ENCODE data around the gene FOXP4.

Gene FOXP4

DNA sequence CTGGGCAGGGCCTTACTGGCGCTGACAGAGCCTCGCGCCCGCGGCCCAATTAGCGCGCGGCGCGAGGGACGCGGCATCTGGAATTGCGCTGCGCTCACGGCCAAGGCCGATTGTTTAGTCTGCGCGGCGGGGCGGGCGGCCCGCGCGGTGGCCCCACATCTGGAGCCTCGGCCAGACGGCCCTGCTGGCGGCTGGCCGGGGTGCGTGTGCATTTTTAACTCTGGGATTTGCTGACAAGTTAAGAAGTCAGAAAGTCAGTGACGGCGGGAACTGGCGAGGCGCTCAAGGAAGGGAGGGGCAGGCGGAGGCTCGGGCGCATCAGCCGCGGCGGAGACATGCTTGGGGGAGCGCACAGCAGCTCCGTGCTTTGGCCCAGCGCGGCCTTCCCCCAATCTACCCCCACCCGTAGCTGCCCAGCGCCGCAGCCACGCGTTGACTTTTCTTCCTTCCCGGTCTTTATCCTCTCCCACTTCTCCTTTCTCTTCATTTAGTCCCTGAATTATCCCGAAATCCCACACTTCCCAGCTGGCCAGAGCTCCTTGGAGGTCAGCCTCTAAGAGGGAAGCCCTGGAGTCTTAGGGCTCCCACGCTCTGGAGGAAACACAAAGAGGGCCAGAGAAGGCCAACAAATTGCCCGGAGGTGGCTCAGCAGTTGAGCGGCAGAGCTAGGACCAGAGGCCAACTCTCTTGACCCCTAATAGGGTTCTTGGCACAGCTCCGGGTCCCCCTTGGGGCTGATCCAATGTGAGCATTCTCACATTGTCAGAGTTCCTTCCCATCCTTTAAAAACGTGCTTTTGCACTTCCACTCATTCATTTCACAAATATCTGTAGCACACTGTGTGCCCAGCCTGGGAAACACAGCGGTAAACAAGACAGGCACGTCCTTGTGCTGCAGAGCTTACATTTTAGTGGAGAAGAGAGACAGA is 40.8 kb upstream of the FOXP4 start:
- Histone ChIP-seq H2AFZ (ENCODE audit: low read length) (no peak overlapping the region), H3K27ac (ENCODE audit: low read depth, low read length, poor library complexity, severe bottlenecking) (no peak overlapping the region), H3K4me1 (ENCODE audit: insufficient read depth, low read length, severe bottlenecking) (no peaks in the 10 kb centered on the region), H3K4me2 (ENCODE audit: low read length) (no peak overlapping the region), H3K79me2 (ENCODE audit: insufficient read depth, low read length) (no peaks in the 10 kb centered on the region), H3K4me3 (ENCODE audit: low read depth, low read length, poor library complexity, severe bottlenecking) (no peak overlapping the region), H3K36me3 (ENCODE audit: insufficient read depth, low read length) (no peaks in the 10 kb centered on the region), H3K9me3 (ENCODE audit: low read length) (no peaks in the 10 kb centered on the region), H3K9ac (ENCODE audit: low read length) (no peak overlapping the region), H3K9me2 (ENCODE audit: low read depth, low read length) (no peaks in the 10 kb centered on the region), H4K20me1 (ENCODE audit: insufficient read depth, low read length) (no peaks in the 10 kb centered on the region), H3K27me3 (ENCODE audit: insufficient read depth, low read length) (no peaks in the 10 kb centered on the region), H3F3A (ENCODE audit: insufficient read depth, low read length) (no peaks in the 10 kb centered on the region)
- TF ChIP-seq, protein P1, sequence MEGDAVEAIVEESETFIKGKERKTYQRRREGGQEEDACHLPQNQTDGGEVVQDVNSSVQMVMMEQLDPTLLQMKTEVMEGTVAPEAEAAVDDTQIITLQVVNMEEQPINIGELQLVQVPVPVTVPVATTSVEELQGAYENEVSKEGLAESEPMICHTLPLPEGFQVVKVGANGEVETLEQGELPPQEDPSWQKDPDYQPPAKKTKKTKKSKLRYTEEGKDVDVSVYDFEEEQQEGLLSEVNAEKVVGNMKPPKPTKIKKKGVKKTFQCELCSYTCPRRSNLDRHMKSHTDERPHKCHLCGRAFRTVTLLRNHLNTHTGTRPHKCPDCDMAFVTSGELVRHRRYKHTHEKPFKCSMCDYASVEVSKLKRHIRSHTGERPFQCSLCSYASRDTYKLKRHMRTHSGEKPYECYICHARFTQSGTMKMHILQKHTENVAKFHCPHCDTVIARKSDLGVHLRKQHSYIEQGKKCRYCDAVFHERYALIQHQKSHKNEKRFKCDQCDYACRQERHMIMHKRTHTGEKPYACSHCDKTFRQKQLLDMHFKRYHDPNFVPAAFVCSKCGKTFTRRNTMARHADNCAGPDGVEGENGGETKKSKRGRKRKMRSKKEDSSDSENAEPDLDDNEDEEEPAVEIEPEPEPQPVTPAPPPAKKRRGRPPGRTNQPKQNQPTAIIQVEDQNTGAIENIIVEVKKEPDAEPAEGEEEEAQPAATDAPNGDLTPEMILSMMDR (IDR thresholded peaks at IDR 0.05; ENCODE audit: low read length): no peak
- TF ChIP-seq EZH2 (IDR thresholded peaks at IDR 0.05; ENCODE audit: borderline replicate concordance, low read length): no peak

DNA sequence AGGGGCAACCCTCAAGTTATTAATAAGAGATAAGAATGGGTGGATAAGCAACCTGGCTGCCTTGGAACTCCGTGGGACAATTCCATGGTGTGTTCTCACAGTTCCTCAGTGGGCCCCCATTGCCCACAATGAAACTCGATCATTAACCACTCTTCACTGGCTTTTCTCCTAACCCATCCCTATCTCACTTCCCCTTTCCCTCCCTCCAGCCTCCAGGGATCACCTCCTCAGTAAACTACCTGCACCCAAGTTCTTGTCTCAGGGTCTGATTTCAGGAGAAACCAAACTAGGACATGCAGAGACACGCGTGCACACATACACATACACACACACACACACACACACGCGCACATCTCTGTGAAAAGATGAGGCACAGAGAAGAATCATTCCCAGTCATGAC is 37.7 kb upstream of the FOXP4 start:
- Histone ChIP-seq H3F3A (ENCODE audit: insufficient read depth, low read length) (no peaks in the 10 kb centered on the region), H3K9ac (ENCODE audit: low read length) (no peak overlapping the region), H4K20me1 (ENCODE audit: insufficient read depth, low read length) (no peaks in the 10 kb centered on the region), H3K27ac (ENCODE audit: low read depth, low read length, poor library complexity, severe bottlenecking) (no peak overlapping the region), H3K79me2 (ENCODE audit: insufficient read depth, low read length) (no peaks in the 10 kb centered on the region), H3K27me3 (ENCODE audit: insufficient read depth, low read length) (no peaks in the 10 kb centered on the region), H2AFZ (ENCODE audit: low read length) (no peak overlapping the region), H3K4me3 (ENCODE audit: low read depth, low read length, poor library complexity, severe bottlenecking) (no peak overlapping the region), H3K4me1 (ENCODE audit: insufficient read depth, low read length, severe bottlenecking) (no peaks in the 10 kb centered on the region), H3K36me3 (ENCODE audit: insufficient read depth, low read length) (no peaks in the 10 kb centered on the region), H3K9me3 (ENCODE audit: low read length) (no peaks in the 10 kb centered on the region), H3K4me2 (ENCODE audit: low read length) (no peak overlapping the region), H3K9me2 (ENCODE audit: low read depth, low read length) (no peaks in the 10 kb centered on the region)
- TF ChIP-seq, protein P1 (IDR thresholded peaks at IDR 0.05; ENCODE audit: low read length): no peak
- TF ChIP-seq EZH2 (IDR thresholded peaks at IDR 0.05; ENCODE audit: borderline replicate concordance, low read length): no peak

DNA sequence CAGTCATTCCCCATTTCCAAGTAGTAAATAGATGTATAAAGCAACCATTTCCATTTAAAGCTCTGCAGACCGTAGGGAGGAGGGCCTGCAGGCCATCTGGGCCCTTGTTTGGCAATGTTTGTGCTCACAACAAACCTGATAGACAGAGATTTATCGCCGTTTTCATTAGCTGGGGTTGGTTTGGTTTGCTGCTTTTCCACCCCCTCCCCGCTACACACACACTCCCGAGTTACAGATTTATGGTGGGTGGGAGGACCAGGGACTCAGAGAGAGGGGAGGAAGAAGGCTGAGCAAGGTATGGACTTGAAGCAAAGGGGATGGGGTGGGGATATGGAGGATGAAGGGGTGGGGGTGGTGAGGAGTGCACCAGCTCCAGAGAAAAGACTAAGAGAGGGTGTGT is 36.6 kb upstream of the FOXP4 start:
- TF ChIP-seq, protein P1 (IDR thresholded peaks at IDR 0.05; ENCODE audit: low read length): no peak
- TF ChIP-seq EZH2 (IDR thresholded peaks at IDR 0.05; ENCODE audit: borderline replicate concordance, low read length): no peak
- no peak overlapping the region for H3K9ac ChIP-seq (ENCODE audit: low read length)
- no peaks in the 10 kb centered on the region for H3F3A ChIP-seq (ENCODE audit: insufficient read depth, low read length)
- no peak overlapping the region for H2AFZ ChIP-seq (ENCODE audit: low read length)
- no peaks in the 10 kb centered on the region for H3K79me2 ChIP-seq (ENCODE audit: insufficient read depth, low read length)
- no peaks in the 10 kb centered on the region for H3K4me1 ChIP-seq (ENCODE audit: insufficient read depth, low read length, severe bottlenecking)
- no peak overlapping the region for H3K27ac ChIP-seq (ENCODE audit: low read depth, low read length, poor library complexity, severe bottlenecking)
- H3K9me3 ChIP-seq (ENCODE audit: low read length): no peaks in the 10 kb centered on the region
- no peak overlapping the region for H3K4me2 ChIP-seq (ENCODE audit: low read length)
- H3K36me3 ChIP-seq (ENCODE audit: insufficient read depth, low read length): no peaks in the 10 kb centered on the region
- no peaks in the 10 kb centered on the region for H3K9me2 ChIP-seq (ENCODE audit: low read depth, low read length)
- no peaks in the 10 kb centered on the region for H4K20me1 ChIP-seq (ENCODE audit: insufficient read depth, low read length)
- no peaks in the 10 kb centered on the region for H3K27me3 ChIP-seq (ENCODE audit: insufficient read depth, low read length)
- H3K4me3 ChIP-seq (ENCODE audit: low read depth, low read length, poor library complexity, severe bottlenecking): no peak overlapping the region

All from OCI-LY1 (cell line).